ENCODE results near the gene CHD2.
"Not testable (repeated sequence)": the region's sequence is repeated elsewhere in the genome, so short reads cannot be mapped to it uniquely, and the experiment has no call there.

Gene CHD2

DNA sequence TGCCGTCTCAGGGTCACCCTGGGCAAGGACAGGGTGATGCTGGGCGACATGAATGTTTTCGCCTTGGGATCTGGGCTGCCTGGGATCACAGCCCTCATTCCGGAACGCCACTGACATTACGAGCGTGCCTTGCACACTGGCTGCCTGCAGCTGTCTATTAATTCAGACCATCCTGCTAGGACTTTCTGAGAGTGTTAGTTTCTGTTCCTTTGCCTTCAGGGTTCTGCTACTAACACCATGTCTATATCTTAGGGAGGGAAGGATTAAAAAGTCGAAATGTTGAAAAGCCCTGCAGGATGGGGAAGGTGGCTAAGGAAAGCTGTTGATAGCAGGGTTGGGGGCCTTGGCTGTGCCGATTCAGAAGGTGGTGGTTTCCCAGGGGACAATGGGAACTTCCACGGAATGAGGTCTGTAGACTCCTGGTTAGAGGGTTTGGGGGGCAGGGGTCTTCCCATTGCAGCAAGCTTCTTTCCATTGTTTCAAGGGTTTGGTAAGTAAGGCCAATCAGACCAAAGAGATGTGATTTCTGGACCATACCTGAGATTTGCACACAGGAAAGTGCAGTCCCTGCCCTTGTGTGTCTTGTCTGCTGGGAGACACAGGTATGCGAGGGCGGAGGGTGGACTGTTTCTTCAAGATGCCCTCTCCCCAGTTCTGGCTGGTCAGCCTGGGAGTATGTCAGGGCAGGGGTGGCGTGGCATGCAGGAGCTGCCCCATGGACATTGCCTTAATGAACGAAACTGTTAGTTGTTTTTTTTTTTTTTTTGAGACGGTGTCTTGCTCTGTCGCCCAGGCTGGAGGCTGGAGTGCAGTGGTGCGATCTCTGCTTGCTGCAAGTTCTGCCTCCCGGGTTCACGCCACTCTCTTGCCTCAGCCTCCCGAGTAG is 137.9 kb downstream of the CHD2 start:
- no peak for DNase-seq

DNA sequence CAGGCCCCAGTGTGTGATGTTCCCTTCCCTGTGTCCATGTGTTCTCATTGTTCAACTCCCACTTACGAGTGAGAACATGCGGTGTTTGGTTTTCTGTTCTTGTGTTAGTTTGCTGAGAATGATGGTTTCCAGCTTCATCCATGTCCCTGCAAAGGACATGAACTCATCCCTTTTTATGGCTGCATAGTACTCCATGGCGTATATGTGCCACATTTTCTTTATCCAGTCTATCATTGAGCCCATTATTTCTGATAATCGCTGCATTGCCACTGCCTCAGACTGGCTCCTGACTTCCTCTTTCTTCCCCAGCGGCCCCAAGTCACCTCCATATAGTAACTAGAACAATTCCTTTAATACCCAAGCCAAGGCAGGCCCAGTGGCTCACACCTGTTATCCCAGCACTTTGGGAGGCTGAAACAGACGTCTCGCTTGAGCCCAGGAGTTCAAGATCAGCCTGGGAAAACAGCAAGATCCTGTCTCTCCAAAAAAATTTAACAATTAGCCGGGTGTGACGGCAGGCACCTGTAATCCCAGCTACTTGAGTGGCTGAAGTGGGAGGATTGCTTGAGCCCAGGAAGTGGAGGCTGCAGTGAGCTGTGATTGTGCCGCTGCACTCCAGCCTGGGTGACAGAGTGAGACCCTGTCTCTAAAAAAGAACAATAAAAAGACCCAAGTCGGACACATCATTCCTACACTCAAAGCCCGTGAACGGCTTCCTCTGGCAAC is 139.6 kb downstream of the CHD2 start:
- not testable (repeated sequence) for DNase-seq

DNA sequence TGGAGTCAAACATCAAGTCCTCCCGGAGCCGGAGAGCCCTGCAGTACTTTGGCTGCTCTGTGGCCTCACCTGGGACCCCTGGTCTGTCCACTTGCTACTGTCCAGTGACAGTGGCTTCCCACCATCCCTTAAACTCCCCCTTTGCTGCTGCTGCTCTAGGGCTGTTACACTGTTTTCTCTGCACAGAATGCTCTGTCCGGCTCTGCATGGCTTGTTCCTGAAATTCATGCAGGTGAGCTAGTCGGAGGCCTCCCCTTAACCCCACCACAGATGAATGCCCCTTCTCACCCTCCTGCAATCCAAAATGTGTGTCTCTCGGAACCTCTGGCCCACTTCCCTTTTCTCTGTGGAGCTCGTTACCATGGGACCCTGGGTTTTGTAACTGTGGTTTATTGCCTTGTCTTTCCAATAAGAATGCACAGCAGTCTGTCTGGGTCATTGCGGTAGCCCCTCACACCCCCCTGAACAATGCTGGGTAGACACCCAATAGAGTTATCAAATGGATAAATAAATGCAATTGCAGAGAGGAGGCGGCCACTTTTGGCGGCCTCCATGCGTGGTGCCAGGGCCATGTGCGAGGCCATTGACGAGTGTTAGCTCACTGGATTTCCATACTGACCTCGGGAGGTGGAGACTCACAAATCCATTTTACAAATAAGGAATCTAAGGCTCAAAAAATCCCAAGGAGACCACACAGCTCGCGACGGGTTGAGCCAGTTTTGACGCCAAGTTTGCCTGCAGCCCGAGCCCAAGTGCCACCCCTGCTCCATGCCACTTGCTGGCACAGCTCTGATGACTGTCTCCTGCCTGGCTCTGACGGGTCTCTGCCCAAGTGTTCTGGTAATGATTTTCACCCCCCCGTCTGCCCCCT is 140.4 kb downstream of the CHD2 start:
- DNase-seq: no peak

DNA sequence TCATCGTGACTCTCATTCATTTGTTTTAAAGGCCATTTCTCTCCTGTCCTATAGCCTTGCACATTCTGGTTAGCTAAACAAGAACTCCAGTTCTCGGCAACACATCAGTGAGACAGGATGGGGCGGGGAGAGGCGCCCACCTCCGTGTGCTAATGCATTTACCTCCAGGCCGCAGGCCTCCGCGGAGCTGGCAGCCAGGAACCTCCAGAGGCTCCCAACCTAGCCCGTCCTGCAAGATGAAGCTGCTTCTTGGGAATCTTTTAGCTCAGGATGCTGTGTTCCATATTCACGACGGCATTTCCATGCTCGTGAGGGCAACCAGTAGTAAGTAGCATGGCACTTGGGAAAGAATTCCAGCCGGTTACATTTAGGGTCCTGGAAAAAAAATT is 141.0 kb downstream of the CHD2 start:
- no peak for DNase-seq

DNA sequence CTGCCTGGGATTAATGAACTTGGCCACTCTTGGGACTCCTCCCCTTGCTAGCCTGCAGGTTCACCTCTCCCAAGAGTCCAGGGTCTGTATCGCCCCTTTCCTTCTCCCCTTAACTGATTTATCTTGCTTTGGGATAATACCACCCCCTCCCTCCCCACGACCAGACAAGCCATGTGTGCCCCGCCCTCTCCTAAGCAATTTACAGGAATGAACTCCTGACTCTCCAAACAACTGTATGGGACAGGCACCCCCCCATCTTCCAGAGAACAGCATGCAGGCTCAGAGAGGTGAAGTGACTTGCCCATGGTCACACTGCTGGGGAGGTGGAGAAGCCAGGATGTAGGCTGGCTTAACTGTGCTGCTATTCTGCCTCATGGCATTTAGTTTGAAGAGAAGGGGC is 142.1 kb downstream of the CHD2 start:
- DNase-seq: no peak

DNA sequence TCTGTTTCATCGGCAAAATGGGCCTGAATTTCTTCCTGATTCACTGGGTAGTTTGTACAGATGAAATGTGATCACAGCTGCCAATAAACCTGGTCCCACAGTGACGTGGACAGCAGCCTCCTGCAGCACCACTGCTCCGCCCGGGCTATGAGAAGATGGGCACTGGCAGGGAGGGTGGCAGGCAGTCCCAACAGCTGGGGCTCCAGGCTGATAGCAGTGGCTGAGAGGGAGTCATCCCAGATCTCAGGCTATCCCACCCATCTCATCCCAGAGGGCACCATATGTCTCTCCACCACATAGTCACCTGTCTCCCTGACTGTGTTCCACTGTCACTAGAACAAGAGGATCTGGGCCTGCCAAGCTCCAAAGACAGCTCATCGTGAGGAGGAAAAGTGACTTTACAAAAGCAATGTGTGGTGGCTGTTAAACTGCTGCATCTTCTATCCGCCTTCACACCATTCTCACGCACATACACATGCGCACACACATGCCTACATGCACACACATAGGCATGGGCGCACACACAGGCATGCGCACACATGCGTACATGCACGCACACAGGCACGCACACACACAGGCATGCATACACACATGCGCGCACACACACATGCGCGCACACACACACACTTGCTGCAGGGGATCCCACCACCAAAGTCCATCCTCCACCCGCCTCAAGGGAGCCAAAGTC is 142.7 kb downstream of the CHD2 start:
- DNase-seq: no peak

DNA sequence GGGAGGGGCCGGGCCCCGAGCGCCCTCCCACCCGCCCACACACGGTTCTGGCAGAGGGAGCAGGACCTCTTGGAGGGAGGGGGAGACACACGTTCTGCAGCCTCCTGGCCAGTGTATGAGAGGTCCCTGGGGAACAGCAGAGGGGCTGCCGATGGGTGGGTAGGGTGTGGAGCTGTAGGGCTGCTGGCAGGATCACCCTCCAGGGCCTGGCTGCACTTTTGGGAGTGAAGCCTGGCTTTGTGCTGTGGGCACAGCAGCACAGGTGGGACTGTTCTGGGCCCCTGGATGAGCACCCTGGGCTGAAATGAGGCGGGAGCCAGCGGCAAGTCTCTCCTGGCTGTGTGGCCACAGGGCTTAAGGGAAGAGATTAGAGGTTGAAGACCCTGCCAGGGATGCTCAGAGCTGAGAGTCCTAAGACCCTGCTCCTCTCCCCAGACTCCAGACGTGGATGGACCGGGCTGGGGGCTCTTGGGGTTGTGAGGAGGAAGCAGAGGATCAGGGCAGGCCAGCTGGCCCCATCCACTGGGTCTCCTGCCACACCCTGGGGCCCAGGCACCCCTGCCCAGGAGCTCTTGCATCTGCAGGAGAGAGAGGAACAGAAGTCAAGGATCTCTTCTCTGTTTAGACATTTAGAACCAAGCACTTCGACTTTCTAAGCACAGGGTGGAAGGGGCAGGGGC is 143.6 kb downstream of the CHD2 start:
- DNase-seq: no peak

DNA sequence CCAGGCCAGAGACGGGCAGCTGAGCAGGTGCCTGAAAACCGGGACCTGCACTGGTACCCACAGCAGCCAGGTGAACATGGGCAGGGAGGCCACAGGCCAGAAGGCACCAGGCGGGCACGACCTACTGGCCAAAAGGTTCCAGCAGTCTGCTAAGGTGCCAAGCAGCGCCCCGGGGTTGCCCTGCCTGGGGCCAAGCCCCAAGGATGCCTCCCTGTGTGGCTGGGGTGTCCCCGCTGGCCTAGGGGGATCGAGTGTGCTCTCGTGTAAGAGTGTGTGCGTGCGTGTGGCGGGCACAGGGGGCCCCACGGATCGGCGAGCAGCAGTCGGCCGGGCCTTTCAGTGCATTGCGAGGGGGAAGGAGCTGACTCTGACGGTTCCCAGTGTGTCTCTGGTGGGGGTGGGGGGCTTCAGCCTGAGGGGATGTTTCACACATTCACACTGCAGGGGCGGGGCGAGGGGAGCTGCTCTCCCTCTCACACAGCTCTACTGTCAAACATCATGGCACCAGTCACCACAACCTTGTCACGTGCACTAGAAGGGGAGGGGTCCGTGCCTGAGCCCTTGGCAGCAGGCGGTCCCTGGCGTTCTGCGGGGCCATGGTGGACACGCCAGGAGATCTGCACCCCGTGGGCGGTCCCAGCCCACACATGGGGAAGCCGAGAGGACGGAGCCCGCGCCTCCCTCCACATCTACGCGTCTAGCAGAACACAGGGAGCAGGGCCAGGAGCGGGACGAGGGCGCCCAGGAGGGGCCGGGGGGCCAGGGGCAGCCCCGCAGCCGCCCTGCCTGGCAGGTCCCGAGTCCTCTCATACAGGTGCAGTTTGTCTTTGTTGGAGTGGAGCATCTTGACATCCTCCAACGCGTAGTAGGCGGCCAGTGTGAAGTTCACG is 144.4 kb downstream of the CHD2 start:
- no peak for DNase-seq

DNA sequence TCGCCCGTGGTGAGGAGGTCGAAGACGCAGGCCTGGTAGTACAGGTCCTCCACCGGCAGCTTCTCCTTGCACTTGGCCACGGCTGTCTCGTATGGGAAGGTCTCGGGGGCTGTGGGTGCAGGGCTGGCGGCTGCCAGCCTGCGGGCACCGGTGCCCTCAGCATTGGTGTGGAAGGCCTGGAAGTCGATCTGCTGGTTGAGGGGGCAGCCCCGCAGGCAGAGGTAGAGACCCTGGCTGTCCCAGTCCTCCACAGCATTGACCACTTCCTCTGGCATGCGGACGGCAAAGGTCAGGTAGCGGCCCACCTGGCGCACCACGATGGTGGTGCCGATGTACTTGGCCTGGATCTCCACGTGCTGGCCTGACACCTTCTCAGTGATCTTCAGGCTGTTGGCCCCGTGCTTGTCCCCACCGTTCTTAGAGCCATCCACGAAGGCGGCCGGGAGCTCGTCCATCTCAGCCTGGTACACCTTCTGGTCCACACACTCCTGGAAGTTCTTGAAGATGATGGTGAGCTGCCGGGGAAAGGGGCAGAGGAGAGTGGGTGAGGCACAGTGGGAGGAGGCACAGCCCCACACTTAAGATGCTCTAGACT is 145.2 kb downstream of the CHD2 start:
- DNase-seq: no peak

DNA sequence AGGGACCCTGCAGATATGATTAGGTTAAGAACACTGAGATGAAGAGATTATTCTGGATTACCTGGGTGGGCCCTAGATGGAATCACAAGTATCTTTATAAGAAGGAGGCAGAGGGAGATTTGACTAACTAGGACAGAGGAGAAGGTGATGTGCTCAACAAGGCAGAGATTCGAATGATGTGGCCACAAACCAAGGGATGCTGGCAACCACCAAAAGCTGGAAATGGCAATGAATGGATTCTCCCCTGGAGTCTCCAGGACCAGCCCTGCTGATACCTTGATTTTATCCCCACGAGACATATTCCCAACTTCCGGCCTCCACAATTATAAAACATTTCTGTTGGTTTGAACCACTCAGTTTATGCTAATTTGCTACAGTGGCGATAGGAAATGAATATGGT is 146.0 kb downstream of the CHD2 start:
- DNase-seq: no peak

DNA sequence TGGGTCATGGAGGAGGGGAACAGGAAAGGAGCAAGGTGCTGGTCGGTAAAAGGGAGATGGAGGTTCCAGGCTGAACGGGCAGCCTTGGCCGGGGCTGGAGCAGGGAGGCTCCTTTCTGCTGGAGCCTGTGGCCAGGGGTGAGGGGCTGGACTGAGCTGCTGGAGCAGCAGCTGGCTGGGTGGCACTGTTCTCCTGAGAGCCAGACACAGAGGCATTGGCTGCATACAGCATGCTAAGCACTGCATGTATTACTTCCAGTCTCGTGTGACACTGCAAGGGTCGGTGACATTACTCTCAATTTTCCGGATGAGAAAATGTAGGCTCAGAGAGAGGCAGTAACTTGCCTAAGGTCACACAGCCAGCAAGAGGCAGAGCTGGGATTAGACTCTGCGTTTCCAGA is 146.6 kb downstream of the CHD2 start:
- no peak for DNase-seq

DNA sequence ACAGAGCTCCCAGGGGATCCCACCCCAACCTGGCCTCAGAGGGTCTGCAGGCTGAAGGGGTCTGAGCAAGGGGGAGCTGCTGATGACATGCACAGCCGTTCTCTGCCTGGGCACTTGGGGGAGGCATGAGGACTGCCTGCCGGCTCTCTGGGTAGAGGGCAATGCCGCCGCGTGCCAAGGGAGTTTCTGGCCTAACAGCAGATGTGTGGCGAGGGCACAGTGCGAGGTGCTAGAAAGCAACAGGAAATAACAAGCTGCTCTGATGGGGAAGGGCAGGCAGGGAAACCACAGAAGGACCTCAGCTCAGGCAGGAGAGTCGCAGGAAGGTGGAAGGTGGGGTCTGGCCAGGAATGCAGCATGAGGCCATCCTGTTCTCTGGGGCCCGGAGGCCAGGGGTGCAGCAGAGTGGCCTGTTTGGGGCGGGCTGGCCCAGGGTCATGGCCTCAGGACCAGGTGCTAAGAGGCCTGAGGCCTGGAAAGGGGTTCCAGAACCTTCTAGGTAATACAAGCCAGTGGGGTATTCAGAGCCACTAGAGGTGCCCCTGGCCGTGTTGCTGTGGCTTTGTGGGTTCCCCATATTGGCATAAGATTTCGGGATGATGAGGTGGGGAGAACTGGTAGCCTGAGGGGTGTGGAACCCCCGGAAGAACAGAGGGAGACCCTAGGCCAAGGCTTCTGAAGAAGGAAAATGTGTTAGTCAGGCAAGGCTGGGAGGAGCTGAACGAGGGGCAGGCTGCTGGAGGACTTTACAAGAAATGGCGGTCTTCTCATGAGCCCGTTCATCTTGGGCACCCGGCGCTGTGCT is 147.7 kb downstream of the CHD2 start:
- DNase-seq: peak; percentile 65

DNA sequence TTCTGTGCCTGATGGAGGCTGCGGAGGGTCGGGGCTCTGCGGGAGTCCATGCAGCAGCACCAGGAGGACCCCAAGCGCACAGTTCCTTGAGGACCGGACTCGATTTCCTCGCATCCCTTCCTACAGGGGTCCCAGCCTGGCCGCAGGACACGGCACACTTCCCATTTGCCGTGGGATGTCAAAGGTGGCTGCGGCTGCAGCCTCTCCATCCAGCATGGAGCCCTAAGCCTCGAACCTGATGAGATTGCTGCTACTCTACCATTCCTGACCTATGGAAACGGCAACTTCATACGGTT is 148.2 kb downstream of the CHD2 start:
- no peak for DNase-seq

DNA sequence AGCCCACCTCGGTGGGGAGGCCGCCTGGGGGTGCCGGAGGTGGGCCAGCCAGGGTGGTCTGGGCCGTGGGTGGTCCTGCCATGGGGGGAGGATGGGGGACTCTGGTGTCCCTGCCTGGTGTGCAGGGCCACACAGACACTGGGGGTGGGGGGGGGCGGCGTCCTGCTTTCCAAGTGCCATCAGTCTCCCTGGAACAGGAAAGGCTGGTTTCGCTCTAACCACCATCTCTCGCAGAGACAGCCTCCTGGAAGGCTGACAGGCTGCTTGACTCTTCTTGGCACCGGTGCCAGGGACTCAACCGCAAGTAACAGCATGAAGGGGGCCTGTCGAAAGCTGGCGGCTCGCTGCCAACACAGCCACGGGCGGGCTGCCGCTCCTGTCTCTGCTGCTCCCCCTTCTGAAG is 148.6 kb downstream of the CHD2 start:
- no peak for DNase-seq

DNA sequence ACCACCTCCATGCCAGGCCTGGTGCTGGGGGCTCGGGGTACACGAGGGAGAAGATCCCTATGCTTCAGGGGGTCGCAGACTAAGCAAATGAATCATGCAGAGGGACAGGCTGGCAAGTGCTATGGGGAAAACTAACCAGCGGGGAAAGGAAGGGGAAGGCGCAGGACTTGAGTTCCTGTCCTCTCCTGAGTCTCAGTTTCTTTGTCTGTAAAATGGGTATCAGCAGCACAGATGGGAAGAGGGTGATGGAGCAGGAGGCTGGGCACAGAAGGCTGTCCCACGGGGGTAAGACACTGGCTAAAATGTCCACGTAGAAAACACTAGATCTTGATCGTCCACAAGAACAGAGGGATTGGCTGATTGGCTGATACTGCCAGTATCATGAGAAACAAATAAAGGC is 149.1 kb downstream of the CHD2 start:
- DNase-seq: no peak

DNA sequence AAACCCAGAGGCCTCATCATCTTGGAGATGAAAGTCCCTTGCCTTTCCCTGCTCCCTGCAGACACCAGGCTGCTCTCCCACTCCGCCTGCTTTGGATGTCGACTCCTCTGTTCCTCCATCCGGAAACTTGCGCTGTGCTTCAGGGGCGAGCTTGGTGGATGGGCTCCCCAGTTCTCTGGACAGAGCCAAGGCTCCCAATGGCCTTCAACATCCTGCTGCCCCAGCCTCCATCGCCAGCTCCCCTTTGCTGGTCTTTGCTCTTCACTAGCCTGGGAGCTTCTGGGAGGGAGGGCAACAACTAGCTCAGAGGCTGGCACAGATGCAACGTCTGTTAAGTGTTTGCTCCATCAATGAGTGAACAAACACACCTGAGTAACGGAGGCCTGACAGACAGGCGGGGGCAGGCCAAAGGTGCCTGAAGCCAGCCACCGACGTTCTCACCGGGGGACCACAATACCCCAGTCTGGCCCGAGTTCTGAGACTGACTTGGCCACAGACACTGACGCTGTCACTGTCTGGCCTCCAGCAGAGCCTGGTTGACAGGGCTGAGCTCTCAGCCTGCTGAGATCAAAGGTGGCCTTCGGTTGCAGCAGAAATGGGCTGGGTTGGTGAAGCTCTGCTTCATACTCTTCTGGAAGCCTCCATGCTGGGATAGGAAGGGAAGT is 149.9 kb downstream of the CHD2 start:
- DNase-seq: peak; percentile 19

DNA sequence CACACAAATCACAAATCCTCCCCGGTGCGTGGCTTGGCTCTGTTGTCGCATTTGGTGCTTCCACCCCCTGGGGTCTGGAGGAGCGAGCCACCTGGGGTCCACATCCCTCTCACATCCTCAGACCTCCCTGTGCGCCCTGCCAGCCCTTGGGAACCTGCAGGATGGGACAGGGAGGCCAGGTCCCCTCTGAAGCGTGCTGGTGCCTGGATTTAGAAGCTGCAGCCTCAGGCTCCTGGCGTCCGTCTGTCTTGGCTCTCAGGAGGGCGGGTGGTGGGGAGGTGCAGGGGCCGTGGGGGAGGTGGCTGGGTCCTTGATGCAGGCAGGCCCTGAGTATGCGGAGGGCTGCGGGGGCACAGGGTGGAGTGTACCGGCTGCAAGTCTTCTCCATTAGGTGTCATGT is 150.5 kb downstream of the CHD2 start:
- no peak for DNase-seq

DNA sequence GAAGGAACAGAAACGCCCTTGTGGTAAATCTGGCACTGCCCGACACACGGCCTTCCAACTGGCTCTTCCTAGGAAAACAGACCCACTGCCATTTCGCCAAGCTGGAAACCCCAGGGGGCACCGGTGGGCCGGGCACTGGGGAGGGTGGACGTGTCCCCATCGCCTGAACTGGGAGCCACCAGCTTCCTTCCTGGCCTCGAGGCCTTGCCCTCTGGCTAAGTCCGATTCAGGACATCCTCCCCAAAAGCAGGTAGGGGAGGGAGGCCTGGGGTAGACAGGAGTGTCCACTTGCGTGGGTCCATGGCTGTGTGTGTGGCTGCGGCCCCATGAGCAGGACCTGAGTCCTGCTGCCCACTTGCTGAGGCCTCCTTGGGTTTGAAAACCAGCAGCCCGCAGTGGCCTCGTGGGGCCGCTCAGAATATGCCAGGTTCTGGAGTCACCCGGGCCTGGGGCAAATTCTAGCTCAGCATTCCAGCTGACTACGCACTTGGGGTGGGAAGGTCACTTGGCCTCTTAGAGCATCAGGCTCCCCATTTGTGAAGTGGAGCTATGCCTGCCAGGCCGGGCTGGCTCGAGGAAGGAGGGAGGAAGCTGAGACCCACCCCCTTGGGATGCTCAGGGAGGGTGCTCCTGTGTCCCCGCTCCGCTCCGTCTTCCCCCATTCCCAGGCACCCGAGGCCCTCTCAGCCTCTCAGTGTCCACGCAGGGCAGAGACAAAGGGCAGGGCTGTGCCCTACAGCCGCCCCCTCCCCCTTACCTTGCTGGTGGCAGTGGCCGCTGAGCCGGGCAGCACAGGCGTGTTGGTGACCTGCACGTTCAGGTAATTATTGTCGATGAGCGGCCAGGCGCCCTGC is 151.3 kb downstream of the CHD2 start:
- DNase-seq: no peak

Measured in CD4-positive, alpha-beta T cell treated with Interleukin-21 for 1 hour (primary cell).